ENCODE measurements around the gene LDAH.

LDAH gene

GRCh38 chr2:20642055-20642971 is 180.6 kb downstream of the LDAH start:
- peak; percentile 43 to 59 (median 51) for DNase-seq
- Histone ChIP-seq H3K36me3 (ENCODE audit: control insufficient read depth, insufficient read depth, low read length) (peaks cover 51% of the 10 kb centered on the region), H3K4me3 (ENCODE audit: insufficient read depth, low read depth, low read length, poor library complexity, severe bottlenecking) (no peak overlapping the region), H3K9me3 (ENCODE audit: control insufficient read depth, low read length) (no peaks in the 10 kb centered on the region), H3K27me3 (replicated peaks; ENCODE audit: control insufficient read depth, insufficient read depth, low read length, poor library complexity, severe bottlenecking) (no peaks in the 10 kb centered on the region), H3K27ac (ENCODE audit: insufficient read depth, low read length, poor library complexity, severe bottlenecking) (no peak overlapping the region), H3K4me1 (ENCODE audit: control insufficient read depth, insufficient read depth, low read length, poor library complexity, severe bottlenecking) (peaks cover 5% of the 10 kb centered on the region)

DNA sequence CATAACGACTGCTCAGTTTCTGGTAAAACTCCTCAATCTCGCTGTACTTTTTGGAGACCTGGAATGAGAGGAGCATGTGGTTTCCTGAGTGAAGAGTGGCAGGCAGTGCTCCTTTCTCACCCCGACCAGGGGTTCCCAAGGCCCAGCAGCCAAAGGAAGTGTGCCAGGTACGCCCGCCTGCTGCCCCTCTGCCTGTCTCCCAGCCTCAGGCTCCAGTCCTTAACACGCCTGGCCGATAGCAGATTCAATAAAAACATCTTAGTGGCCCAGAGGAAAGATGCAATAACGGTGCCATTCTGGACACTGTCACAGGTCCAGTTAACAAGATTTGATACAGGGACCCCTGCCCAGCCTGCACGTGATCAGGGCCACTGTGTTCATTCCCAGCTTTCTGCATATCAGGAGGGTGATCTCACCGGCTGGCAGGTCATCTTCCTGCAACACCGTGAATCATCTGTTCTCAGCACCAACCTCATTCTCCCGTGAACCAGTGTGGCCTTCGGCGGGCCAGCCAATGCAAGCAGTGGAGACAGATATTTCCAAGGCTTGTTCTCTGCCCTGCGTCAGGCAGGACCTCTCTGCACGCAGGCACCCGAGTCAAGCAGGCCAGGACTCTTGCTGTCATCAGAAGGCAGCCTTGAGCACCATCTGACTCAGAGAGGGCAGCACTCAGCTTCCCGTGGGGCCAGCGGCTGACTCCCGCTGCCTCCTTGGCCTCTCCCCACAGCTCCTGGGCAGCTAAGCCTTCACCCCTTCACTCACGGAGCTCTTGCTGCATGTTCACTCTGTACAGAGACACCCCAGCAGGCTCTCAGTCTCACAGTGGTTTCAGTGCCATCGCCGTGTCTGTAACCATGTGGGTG is 181.5 kb downstream of the LDAH start:
- Histone ChIP-seq H3K27ac (ENCODE audit: insufficient read depth, low read length, poor library complexity, severe bottlenecking) (no peak overlapping the region), H3K36me3 (ENCODE audit: control insufficient read depth, insufficient read depth, low read length) (peaks cover 51% of the 10 kb centered on the region)
- no peak for DNase-seq

DNA sequence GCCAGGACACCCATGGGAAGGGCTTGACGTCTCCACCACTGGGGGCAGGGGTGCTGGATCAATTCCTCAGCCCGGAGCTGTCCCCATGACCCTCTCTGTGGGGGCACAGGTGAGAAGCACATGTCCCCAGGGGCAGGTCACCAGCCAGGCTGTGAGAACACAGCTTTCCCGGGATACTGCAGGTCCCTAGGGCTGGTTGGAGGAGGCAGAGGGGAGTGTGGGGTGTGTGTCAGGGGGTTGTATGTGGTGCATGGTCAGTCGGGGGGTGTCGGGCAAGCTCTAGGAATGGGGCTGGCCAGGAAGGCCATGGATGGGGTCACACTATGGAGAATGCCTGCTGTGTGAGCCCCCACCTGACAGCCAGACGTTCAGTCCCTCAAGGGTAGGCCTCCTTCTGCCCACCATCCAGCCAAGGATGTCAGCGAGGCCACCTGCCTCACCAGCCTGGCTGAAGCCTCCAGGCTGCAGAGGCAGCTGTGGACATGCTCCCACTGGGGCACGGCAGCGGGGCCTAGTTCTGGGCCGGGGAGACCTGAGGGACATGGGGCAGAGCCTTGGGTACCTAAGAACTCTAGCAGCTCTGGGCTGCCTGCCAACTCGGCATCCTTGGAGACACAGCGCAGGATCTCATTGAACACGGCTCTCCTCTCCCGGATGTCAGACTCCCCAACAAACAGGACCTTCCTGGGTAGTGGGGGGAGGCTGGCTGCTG is 182.3 kb downstream of the LDAH start:
- Histone ChIP-seq H3K4me3 (ENCODE audit: insufficient read depth, low read depth, low read length, poor library complexity, severe bottlenecking) (no peak overlapping the region), H3K36me3 (ENCODE audit: control insufficient read depth, insufficient read depth, low read length) (peaks cover 49% of the 10 kb centered on the region), H3K4me1 (ENCODE audit: control insufficient read depth, insufficient read depth, low read length, poor library complexity, severe bottlenecking) (peaks cover 5% of the 10 kb centered on the region), H3K27me3 (replicated peaks; ENCODE audit: control insufficient read depth, insufficient read depth, low read length, poor library complexity, severe bottlenecking) (no peaks in the 10 kb centered on the region), H3K9me3 (ENCODE audit: control insufficient read depth, low read length) (no peaks in the 10 kb centered on the region), H3K27ac (ENCODE audit: insufficient read depth, low read length, poor library complexity, severe bottlenecking) (no peak overlapping the region)
- DNase-seq, result no peak

More for the DNA sequence above, 181.5 kb downstream of the LDAH start:
- Histone ChIP-seq H3K9me3 (ENCODE audit: control insufficient read depth, low read length) (no peaks in the 10 kb centered on the region), H3K27me3 (replicated peaks; ENCODE audit: control insufficient read depth, insufficient read depth, low read length, poor library complexity, severe bottlenecking) (no peaks in the 10 kb centered on the region), H3K4me3 (ENCODE audit: insufficient read depth, low read depth, low read length, poor library complexity, severe bottlenecking) (no peak overlapping the region), H3K4me1 (ENCODE audit: control insufficient read depth, insufficient read depth, low read length, poor library complexity, severe bottlenecking) (peaks cover 5% of the 10 kb centered on the region)

DNA sequence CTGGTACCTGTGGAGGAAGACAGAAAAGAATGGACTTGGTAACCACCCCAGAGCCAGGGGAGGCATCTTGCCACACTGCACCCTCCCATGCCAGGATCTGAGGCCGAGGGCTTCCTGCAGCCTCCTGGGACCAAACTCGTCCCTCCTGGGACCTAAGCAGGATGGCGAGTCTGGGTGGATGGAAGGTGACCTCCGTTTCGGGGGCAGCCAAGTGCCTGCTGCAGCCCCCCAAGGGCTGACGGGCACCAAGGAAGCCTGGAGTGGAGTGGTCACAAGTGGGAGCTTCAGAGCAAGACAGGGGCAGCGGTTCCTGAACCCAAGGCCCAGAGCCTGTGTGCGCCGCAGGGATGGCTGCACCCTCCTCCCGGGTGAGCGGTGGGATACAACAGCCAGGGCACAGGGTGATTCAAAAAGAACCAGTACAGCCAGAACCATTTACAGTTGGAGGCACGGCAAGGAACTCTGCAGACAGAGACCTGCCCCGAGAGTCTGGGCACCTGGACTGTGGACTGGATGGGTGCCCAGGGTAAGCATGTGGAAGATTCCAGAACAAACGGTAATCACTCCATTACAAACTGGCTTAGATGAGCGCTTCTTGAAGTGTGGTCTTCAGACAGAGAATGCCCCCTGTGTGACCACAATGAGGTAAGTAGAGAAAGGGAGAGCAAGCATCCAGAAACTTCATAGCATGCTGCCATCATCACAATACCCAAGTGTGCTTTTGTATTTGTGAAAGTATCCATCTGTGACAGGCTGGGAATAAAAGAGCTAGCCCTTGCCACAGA is 184.1 kb downstream of the LDAH start:
- H3K9me3 ChIP-seq (ENCODE audit: control insufficient read depth, low read length), result no peaks in the 10 kb centered on the region
- H3K27ac ChIP-seq (ENCODE audit: insufficient read depth, low read length, poor library complexity, severe bottlenecking), result no peak overlapping the region
- peaks cover 5% of the 10 kb centered on the region for H3K4me1 ChIP-seq (ENCODE audit: control insufficient read depth, insufficient read depth, low read length, poor library complexity, severe bottlenecking)
- no peak overlapping the region for H3K4me3 ChIP-seq (ENCODE audit: insufficient read depth, low read depth, low read length, poor library complexity, severe bottlenecking)
- peaks cover 43% of the 10 kb centered on the region for H3K36me3 ChIP-seq (ENCODE audit: control insufficient read depth, insufficient read depth, low read length)
- H3K27me3 ChIP-seq (replicated peaks; ENCODE audit: control insufficient read depth, insufficient read depth, low read length, poor library complexity, severe bottlenecking), result no peaks in the 10 kb centered on the region
- DNase-seq, result no peak

DNA sequence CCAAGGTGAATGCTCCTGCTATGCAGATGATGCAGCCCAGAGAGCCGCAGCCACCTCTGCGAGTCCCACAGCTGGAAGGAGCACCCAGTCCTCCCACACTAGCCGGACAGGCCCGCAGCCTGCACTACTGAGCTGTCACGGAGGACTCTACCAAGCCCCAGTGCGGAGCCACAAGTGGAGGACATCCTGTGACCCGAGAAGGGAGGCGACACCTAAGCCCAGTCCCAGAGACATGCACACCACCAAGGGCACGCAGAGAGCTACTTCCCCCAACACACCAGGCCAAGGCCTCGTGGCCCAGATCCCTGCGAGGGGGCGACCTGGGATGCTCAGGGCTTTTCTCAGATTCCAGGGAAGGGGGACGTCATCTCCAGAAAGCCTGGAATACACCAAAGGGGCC is 184.9 kb downstream of the LDAH start:
- Histone ChIP-seq H3K4me1 (ENCODE audit: control insufficient read depth, insufficient read depth, low read length, poor library complexity, severe bottlenecking) (peaks cover 5% of the 10 kb centered on the region), H3K27ac (ENCODE audit: insufficient read depth, low read length, poor library complexity, severe bottlenecking) (no peak overlapping the region), H3K9me3 (ENCODE audit: control insufficient read depth, low read length) (no peaks in the 10 kb centered on the region), H3K36me3 (ENCODE audit: control insufficient read depth, insufficient read depth, low read length) (peaks cover 42% of the 10 kb centered on the region), H3K27me3 (replicated peaks; ENCODE audit: control insufficient read depth, insufficient read depth, low read length, poor library complexity, severe bottlenecking) (no peaks in the 10 kb centered on the region), H3K4me3 (ENCODE audit: insufficient read depth, low read depth, low read length, poor library complexity, severe bottlenecking) (no peak overlapping the region)
- DNase-seq, result no peak

GRCh38 chr2:20637147-20637546 is 185.8 kb downstream of the LDAH start:
- H3K27ac ChIP-seq (ENCODE audit: insufficient read depth, low read length, poor library complexity, severe bottlenecking), result no peak overlapping the region
- peaks cover under 1% of the 10 kb centered on the region for H3K4me1 ChIP-seq (ENCODE audit: control insufficient read depth, insufficient read depth, low read length, poor library complexity, severe bottlenecking)
- H3K4me3 ChIP-seq (ENCODE audit: insufficient read depth, low read depth, low read length, poor library complexity, severe bottlenecking), result no peak overlapping the region
- DNase-seq, result no peak
- peaks cover 37% of the 10 kb centered on the region for H3K36me3 ChIP-seq (ENCODE audit: control insufficient read depth, insufficient read depth, low read length)
- H3K9me3 ChIP-seq (ENCODE audit: control insufficient read depth, low read length), result no peaks in the 10 kb centered on the region
- H3K27me3 ChIP-seq (replicated peaks; ENCODE audit: control insufficient read depth, insufficient read depth, low read length, poor library complexity, severe bottlenecking), result no peaks in the 10 kb centered on the region

DNA sequence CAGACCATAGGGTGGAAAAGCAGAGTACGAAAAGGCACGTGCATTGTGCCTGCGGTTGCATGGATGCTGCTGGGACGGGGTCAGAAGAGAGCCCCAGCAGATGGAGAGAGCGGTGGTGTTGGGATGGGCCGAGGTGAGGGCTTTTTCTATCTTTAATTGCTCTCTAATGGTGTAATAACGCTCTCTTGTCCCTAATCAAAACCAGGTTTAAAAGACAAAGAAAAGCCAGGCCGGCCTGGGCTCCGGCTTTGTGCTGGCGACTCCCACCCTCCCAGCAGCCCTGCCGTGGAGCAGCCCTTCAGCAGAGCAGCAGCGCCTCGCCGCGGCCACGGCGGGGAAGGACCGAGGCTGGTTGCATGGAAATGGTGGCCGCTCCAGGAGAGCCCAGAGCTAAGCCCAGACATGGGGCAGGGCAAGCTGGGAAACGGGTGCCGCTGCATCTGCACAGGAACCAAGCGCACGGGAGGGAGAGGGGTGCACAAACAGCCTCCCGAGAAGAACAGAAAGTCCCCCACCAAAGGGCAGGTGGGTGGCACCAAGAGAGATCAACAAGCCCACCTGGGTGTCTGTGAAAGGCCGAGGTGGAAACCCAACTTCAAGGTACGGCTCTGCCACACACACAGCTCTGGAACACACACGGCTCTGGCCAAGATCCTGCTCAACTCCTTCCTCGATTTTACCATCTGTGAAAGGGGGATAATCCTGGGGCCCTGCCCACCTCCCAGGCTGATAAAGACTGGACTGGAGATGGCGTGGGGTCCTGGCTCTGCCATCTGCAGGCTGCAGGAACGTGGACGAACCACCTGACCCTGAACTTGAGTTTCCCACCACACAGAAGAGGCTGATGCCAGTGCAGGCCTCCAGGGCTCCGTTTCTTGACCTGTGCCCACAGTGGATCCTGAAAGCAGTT is 187.0 kb downstream of the LDAH start:
- H3K27ac ChIP-seq (ENCODE audit: insufficient read depth, low read length, poor library complexity, severe bottlenecking), result no peak overlapping the region
- H3K4me1 ChIP-seq (ENCODE audit: control insufficient read depth, insufficient read depth, low read length, poor library complexity, severe bottlenecking), result no peaks in the 10 kb centered on the region
- no peak for DNase-seq
- no peak overlapping the region for H3K4me3 ChIP-seq (ENCODE audit: insufficient read depth, low read depth, low read length, poor library complexity, severe bottlenecking)
- no peaks in the 10 kb centered on the region for H3K9me3 ChIP-seq (ENCODE audit: control insufficient read depth, low read length)
- H3K27me3 ChIP-seq (replicated peaks; ENCODE audit: control insufficient read depth, insufficient read depth, low read length, poor library complexity, severe bottlenecking), result no peaks in the 10 kb centered on the region
- H3K36me3 ChIP-seq (ENCODE audit: control insufficient read depth, insufficient read depth, low read length), result peaks cover 30% of the 10 kb centered on the region

- Histone ChIP-seq H3K27me3 (replicated peaks; ENCODE audit: control insufficient read depth, insufficient read depth, low read length, poor library complexity, severe bottlenecking) (no peaks in the 10 kb centered on the region), H3K4me1 (ENCODE audit: control insufficient read depth, insufficient read depth, low read length, poor library complexity, severe bottlenecking) (no peaks in the 10 kb centered on the region), H3K27ac (ENCODE audit: insufficient read depth, low read length, poor library complexity, severe bottlenecking) (no peak overlapping the region)
These were observed 187.8 kb downstream of the LDAH start for GRCh38 chr2:20635113-20635510.

More at GRCh38 chr2:20635113-20635510, 187.8 kb downstream of the LDAH start:
- H3K9me3 ChIP-seq (ENCODE audit: control insufficient read depth, low read length), result no peaks in the 10 kb centered on the region
- no peak overlapping the region for H3K4me3 ChIP-seq (ENCODE audit: insufficient read depth, low read depth, low read length, poor library complexity, severe bottlenecking)
- no peak for DNase-seq
- H3K36me3 ChIP-seq (ENCODE audit: control insufficient read depth, insufficient read depth, low read length), result peaks cover 27% of the 10 kb centered on the region

Measured in effector memory CD4-positive, alpha-beta T cell (primary cell).